WTC11 (cell line): Measurements from ENCODE around the gene PWP1. TPM values are rescaled to one million over a fixed set of nuclear protein-coding genes. Genes with fewer than 3 reads are reported as not detected.

Experiments used
- ATAC-seq: fragments of 200-7000 bp; cut with Tn5 transposase; 2 replicates; pipeline ENCODE4 v1.10.0; 2021; ENCODE audit warnings: mild to moderate bottlenecking, moderate library complexity
- CTCF ChIA-PET: fragments of 300-600 bp; sonication (Branson Sonifier 250); formaldehyde crosslinking; loops from one replicate; lab custom pipeline; 2021; ENCODE audit warnings: antibody characterized with exemption; lab: Charles Lee
- POLR2A ChIA-PET: fragments of 350-600 bp; sonication (Branson Sonifier 250); formaldehyde crosslinking; loops from one replicate; lab custom pipeline; 2021; ENCODE audit warnings: antibody characterized with exemption; lab: Charles Lee
- DNase-seq: peaks from one replicate; pipeline ENCODE4 v3.0.0; 2021; ENCODE audit warnings: low spot score
- H3K27ac Mint-ChIP-seq: 2 replicates; pipeline ENCODE4 v1.8.0; 2021; ENCODE audit warnings: mixed read lengths
- H3K27me3 Mint-ChIP-seq: 2 replicates; pipeline ENCODE4 v1.8.0; 2021; ENCODE audit warnings: low read depth, mild to moderate bottlenecking, moderate library complexity, mixed read lengths
- H3K36me3 Mint-ChIP-seq: 2 replicates; pipeline ENCODE4 v1.8.0; 2021; ENCODE audit warnings: mixed read lengths
- H3K4me1 Mint-ChIP-seq: 2 replicates; pipeline ENCODE4 v1.8.0; 2022; ENCODE audit warnings: mixed read lengths
- H3K4me3 Mint-ChIP-seq: 2 replicates; pipeline ENCODE4 v1.8.0; 2021; ENCODE audit warnings: mild to moderate bottlenecking, moderate library complexity, mixed read lengths
- H3K9me3 Mint-ChIP-seq: 2 replicates; pipeline ENCODE4 v1.8.0; 2021; ENCODE audit warnings: mixed read lengths
- CBFB ChIP-seq: sonication (generic); formaldehyde crosslinking; IDR thresholded peaks from 2 replicates; pipeline ENCODE4 v1.8.1; 2022; ENCODE audit warnings: mild to moderate bottlenecking, low read depth, missing genetic modification reagents
- GTF2I ChIP-seq: fragments of 250-450 bp; sonication (Bioruptor Pico); conservative IDR thresholded peaks from 2 replicates; pipeline ENCODE4 v1.4.0; 2021; ENCODE audit warnings: mild to moderate bottlenecking
- MYBL2 ChIP-seq: sonication (generic); formaldehyde crosslinking; IDR thresholded peaks from 2 replicates; pipeline ENCODE4 v1.8.1; 2023; ENCODE audit warnings: mild to moderate bottlenecking, moderate library complexity, missing genetic modification reagents
- NFATC4 ChIP-seq: fragments of 250-450 bp; sonication (Bioruptor Pico); IDR thresholded peaks from 2 replicates; pipeline ENCODE4 v1.9.0; 2021; ENCODE audit warnings: mild to moderate bottlenecking
- NR2C2 ChIP-seq: sonication (generic); formaldehyde crosslinking; IDR thresholded peaks from 2 replicates; pipeline ENCODE4 v1.8.0; 2022; ENCODE audit warnings: mild to moderate bottlenecking, missing genetic modification reagents
- SMAD4 ChIP-seq: sonication (generic); formaldehyde crosslinking; IDR thresholded peaks from 2 replicates; pipeline ENCODE4 v1.8.0; 2022; ENCODE audit warnings: mild to moderate bottlenecking, missing genetic modification reagents
- SOX15 ChIP-seq: fragments of 250-450 bp; sonication (Bioruptor Pico); IDR thresholded peaks from 2 replicates; pipeline ENCODE4 v1.9.0; 2021; ENCODE audit warnings: mild to moderate bottlenecking
- ZBTB21 ChIP-seq: sonication (generic); formaldehyde crosslinking; IDR thresholded peaks from 2 replicates; pipeline ENCODE4 v1.8.1; 2023; ENCODE audit warnings: mild to moderate bottlenecking, missing genetic modification reagents, borderline replicate concordance
- ZNF263 ChIP-seq: sonication (generic); formaldehyde crosslinking; IDR thresholded peaks from 2 replicates; pipeline ENCODE4 v1.8.1; 2022; ENCODE audit warnings: low read depth, mild to moderate bottlenecking, moderate library complexity, missing genetic modification reagents
- ZNF416 ChIP-seq: fragments of 250-450 bp; sonication (Bioruptor Pico); IDR thresholded peaks from 2 replicates; pipeline ENCODE4 v1.9.0; 2021; ENCODE audit warnings: mild to moderate bottlenecking, inconsistent platforms
- total RNA-seq: library from RNA; stranded (reverse); gene quantifications from 3 replicates; pipeline ENCODE4 v1.2.3, GENCODE V29; 2021
- TF ChIP-seq, protein P1 (sequence below): sonication (generic); formaldehyde crosslinking; IDR thresholded peaks from 2 replicates; pipeline ENCODE4 v1.8.1; 2022; ENCODE audit warnings: mild to moderate bottlenecking, missing genetic modification reagents, moderate library complexity, borderline replicate concordance
- TF ChIP-seq, protein P2 (sequence below): sonication (generic); formaldehyde crosslinking; IDR thresholded peaks from 2 replicates; pipeline ENCODE4 v1.8.0; 2023; ENCODE audit warnings: mild to moderate bottlenecking, missing genetic modification reagents
- TF ChIP-seq, protein P3 (sequence below): sonication (generic); formaldehyde crosslinking; IDR thresholded peaks from 2 replicates; pipeline ENCODE4 v1.8.1; 2023; ENCODE audit warnings: mild to moderate bottlenecking, missing genetic modification reagents, borderline replicate concordance
- TF ChIP-seq, protein P4 (sequence below): sonication (generic); formaldehyde crosslinking; IDR thresholded peaks from 2 replicates; pipeline ENCODE4 v1.8.0; 2022; ENCODE audit warnings: mild to moderate bottlenecking, missing genetic modification reagents
- TF ChIP-seq, protein P5 (sequence below): fragments of 250-450 bp; sonication (Bioruptor Pico); IDR thresholded peaks from 2 replicates; pipeline ENCODE4 v1.9.0; 2021; ENCODE audit warnings: mild to moderate bottlenecking
- TF ChIP-seq, protein P6 (sequence below): sonication (generic); formaldehyde crosslinking; IDR thresholded peaks from 2 replicates; pipeline ENCODE4 v1.8.0; 2022; ENCODE audit warnings: mild to moderate bottlenecking, missing genetic modification reagents
- TF ChIP-seq, protein P7 (sequence below): sonication (generic); formaldehyde crosslinking; IDR thresholded peaks from 2 replicates; pipeline ENCODE4 v1.8.0; 2022; ENCODE audit warnings: mild to moderate bottlenecking, missing genetic modification reagents

The PWP1 gene
- total RNA-seq, 1 experiment from 2014 or later: 54.2 TPM

DNA sequence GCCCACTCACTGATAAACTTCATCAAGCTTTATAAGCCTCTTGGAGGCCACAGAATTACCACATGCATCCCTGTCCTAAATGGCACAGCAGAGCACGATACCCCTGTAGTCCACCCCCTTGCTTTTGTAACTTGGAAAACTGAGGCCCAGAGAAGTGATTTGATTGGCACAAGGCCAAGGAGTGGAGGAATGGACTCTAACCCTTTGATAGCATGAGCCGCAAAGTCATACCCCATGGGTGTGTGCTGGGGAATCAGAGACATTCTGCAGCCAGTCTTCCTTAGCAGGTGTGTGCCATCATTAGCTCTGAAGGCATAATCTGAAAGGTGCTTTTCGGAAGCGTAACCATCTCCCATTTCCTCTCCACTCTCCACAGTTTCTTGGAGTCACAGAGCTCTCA lies 28.5 kb upstream of the PWP1 start:
- H3K27ac Mint-ChIP-seq: no peak overlapping the region
- no peak overlapping the region for H3K4me3 Mint-ChIP-seq
- peaks cover 46% of the 10 kb centered on the region for H3K4me1 Mint-ChIP-seq
- no peaks in the 10 kb centered on the region for H3K27me3 Mint-ChIP-seq
- POLR2A ChIA-PET: no interaction called here
- H3K9me3 Mint-ChIP-seq: no peaks in the 10 kb centered on the region
- TF ChIP-seq, protein P1, sequence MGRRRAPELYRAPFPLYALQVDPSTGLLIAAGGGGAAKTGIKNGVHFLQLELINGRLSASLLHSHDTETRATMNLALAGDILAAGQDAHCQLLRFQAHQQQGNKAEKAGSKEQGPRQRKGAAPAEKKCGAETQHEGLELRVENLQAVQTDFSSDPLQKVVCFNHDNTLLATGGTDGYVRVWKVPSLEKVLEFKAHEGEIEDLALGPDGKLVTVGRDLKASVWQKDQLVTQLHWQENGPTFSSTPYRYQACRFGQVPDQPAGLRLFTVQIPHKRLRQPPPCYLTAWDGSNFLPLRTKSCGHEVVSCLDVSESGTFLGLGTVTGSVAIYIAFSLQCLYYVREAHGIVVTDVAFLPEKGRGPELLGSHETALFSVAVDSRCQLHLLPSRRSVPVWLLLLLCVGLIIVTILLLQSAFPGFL (CRISPR knock-in tag): no peak
- TF ChIP-seq SMAD4 (no peak), MYBL2 (CRISPR knock-in tag) (no peak), NR2C2 (CRISPR knock-in tag) (no peak), NFATC4 (no peak), GTF2I (CRISPR knock-in tag) (no peak), CBFB (CRISPR knock-in tag) (no peak), ZNF416 (CRISPR knock-in tag) (no peak), ZNF263 (CRISPR knock-in tag) (no peak), ZBTB21 (no peak), SOX15 (CRISPR knock-in tag) (no peak)
- TF ChIP-seq, protein P2, sequence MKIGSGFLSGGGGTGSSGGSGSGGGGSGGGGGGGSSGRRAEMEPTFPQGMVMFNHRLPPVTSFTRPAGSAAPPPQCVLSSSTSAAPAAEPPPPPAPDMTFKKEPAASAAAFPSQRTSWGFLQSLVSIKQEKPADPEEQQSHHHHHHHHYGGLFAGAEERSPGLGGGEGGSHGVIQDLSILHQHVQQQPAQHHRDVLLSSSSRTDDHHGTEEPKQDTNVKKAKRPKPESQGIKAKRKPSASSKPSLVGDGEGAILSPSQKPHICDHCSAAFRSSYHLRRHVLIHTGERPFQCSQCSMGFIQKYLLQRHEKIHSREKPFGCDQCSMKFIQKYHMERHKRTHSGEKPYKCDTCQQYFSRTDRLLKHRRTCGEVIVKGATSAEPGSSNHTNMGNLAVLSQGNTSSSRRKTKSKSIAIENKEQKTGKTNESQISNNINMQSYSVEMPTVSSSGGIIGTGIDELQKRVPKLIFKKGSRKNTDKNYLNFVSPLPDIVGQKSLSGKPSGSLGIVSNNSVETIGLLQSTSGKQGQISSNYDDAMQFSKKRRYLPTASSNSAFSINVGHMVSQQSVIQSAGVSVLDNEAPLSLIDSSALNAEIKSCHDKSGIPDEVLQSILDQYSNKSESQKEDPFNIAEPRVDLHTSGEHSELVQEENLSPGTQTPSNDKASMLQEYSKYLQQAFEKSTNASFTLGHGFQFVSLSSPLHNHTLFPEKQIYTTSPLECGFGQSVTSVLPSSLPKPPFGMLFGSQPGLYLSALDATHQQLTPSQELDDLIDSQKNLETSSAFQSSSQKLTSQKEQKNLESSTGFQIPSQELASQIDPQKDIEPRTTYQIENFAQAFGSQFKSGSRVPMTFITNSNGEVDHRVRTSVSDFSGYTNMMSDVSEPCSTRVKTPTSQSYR (CRISPR knock-in tag): no peak
- TF ChIP-seq, protein P3, sequence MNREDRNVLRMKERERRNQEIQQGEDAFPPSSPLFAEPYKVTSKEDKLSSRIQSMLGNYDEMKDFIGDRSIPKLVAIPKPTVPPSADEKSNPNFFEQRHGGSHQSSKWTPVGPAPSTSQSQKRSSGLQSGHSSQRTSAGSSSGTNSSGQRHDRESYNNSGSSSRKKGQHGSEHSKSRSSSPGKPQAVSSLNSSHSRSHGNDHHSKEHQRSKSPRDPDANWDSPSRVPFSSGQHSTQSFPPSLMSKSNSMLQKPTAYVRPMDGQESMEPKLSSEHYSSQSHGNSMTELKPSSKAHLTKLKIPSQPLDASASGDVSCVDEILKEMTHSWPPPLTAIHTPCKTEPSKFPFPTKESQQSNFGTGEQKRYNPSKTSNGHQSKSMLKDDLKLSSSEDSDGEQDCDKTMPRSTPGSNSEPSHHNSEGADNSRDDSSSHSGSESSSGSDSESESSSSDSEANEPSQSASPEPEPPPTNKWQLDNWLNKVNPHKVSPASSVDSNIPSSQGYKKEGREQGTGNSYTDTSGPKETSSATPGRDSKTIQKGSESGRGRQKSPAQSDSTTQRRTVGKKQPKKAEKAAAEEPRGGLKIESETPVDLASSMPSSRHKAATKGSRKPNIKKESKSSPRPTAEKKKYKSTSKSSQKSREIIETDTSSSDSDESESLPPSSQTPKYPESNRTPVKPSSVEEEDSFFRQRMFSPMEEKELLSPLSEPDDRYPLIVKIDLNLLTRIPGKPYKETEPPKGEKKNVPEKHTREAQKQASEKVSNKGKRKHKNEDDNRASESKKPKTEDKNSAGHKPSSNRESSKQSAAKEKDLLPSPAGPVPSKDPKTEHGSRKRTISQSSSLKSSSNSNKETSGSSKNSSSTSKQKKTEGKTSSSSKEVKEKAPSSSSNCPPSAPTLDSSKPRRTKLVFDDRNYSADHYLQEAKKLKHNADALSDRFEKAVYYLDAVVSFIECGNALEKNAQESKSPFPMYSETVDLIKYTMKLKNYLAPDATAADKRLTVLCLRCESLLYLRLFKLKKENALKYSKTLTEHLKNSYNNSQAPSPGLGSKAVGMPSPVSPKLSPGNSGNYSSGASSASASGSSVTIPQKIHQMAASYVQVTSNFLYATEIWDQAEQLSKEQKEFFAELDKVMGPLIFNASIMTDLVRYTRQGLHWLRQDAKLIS (CRISPR knock-in tag): no peak
- TF ChIP-seq, protein P4, sequence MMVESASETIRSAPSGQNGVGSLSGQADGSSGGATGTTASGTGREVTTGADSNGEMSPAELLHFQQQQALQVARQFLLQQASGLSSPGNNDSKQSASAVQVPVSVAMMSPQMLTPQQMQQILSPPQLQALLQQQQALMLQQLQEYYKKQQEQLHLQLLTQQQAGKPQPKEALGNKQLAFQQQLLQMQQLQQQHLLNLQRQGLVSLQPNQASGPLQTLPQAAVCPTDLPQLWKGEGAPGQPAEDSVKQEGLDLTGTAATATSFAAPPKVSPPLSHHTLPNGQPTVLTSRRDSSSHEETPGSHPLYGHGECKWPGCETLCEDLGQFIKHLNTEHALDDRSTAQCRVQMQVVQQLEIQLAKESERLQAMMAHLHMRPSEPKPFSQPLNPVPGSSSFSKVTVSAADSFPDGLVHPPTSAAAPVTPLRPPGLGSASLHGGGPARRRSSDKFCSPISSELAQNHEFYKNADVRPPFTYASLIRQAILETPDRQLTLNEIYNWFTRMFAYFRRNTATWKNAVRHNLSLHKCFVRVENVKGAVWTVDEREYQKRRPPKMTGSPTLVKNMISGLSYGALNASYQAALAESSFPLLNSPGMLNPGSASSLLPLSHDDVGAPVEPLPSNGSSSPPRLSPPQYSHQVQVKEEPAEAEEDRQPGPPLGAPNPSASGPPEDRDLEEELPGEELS (CRISPR knock-in tag): no peak
- TF ChIP-seq, protein P5, sequence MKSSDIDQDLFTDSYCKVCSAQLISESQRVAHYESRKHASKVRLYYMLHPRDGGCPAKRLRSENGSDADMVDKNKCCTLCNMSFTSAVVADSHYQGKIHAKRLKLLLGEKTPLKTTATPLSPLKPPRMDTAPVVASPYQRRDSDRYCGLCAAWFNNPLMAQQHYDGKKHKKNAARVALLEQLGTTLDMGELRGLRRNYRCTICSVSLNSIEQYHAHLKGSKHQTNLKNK (CRISPR knock-in tag): no peak
- TF ChIP-seq, protein P6, sequence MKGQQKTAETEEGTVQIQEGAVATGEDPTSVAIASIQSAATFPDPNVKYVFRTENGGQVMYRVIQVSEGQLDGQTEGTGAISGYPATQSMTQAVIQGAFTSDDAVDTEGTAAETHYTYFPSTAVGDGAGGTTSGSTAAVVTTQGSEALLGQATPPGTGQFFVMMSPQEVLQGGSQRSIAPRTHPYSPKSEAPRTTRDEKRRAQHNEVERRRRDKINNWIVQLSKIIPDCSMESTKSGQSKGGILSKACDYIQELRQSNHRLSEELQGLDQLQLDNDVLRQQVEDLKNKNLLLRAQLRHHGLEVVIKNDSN (CRISPR knock-in tag): no peak
- TF ChIP-seq, protein P7, sequence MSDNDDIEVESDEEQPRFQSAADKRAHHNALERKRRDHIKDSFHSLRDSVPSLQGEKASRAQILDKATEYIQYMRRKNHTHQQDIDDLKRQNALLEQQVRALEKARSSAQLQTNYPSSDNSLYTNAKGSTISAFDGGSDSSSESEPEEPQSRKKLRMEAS (CRISPR knock-in tag): no peak
- TF ChIP-seq, all 79 proteins: peak for 0
- DNase-seq (no peak), ATAC-seq (no peak)
- H3K36me3 Mint-ChIP-seq: no peaks in the 10 kb centered on the region
- CTCF ChIA-PET: interaction anchor here (0.5 to 0.7 kb wide), 2 partner anchors 19 to 261 kb away, joined by 3 read pairs; no protein-coding TSS in a partner anchor
